ENCODE results near the gene ELN.

ELN gene

GRCh38 chr7:73985737-73986141 lies 42.2 kb upstream of the ELN start:
- no peak for DNase-seq (ENCODE audit: low read depth)
- TF ChIP-seq, protein P1, sequence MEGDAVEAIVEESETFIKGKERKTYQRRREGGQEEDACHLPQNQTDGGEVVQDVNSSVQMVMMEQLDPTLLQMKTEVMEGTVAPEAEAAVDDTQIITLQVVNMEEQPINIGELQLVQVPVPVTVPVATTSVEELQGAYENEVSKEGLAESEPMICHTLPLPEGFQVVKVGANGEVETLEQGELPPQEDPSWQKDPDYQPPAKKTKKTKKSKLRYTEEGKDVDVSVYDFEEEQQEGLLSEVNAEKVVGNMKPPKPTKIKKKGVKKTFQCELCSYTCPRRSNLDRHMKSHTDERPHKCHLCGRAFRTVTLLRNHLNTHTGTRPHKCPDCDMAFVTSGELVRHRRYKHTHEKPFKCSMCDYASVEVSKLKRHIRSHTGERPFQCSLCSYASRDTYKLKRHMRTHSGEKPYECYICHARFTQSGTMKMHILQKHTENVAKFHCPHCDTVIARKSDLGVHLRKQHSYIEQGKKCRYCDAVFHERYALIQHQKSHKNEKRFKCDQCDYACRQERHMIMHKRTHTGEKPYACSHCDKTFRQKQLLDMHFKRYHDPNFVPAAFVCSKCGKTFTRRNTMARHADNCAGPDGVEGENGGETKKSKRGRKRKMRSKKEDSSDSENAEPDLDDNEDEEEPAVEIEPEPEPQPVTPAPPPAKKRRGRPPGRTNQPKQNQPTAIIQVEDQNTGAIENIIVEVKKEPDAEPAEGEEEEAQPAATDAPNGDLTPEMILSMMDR (conservative IDR thresholded peaks at IDR 0.05; ENCODE audit: low read depth, low read length) = peak; percentile 37
- no peak overlapping the region for H3K4me3 ChIP-seq (ENCODE audit: low read length)

DNA sequence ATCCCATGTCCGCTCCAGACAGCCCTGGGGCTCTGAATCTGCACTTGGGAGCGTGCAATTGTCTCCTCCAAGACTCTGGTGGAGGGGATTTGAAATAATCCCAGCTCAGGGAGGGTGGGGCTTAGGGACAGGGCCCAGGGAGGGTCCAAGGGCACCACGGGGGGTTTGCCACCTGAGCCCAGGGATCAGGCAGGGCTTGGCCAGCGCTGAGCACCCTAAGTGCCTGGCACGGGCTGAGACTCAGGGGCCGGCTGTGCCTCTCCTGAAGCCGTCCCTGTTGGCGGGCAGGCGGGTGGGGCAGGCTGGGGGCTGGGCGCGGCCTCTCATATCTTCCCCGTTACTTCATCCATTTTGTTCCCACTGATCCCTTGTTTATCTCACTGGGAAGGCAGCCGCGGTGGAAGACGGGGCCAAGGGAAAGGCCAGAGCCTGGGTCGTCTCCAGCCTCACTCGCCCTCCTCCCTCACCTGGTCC lies 41.8 kb upstream of the ELN start:
- TF ChIP-seq, protein P1 (conservative IDR thresholded peaks at IDR 0.05; ENCODE audit: low read depth, low read length) = no peak
- no peak overlapping the region for H3K4me3 ChIP-seq (ENCODE audit: low read length)
- DNase-seq (ENCODE audit: low read depth) = peak; percentile 76

GRCh38 chr7:73987298-73987697 lies 40.7 kb upstream of the ELN start:
- no peak overlapping the region for H3K4me3 ChIP-seq (ENCODE audit: low read length)
- DNase-seq (ENCODE audit: low read depth) = no peak
- TF ChIP-seq, protein P1 (conservative IDR thresholded peaks at IDR 0.05; ENCODE audit: low read depth, low read length) = no peak

- DNase-seq (ENCODE audit: low read depth) = peak; percentile 81
- TF ChIP-seq, protein P1 (conservative IDR thresholded peaks at IDR 0.05; ENCODE audit: low read depth, low read length) = no peak
- no peak overlapping the region for H3K4me3 ChIP-seq (ENCODE audit: low read length)
These were observed 39.8 kb upstream of the ELN start for GRCh38 chr7:73988197-73988596.

- TF ChIP-seq, protein P1 (conservative IDR thresholded peaks at IDR 0.05; ENCODE audit: low read depth, low read length) = no peak
- no peak overlapping the region for H3K4me3 ChIP-seq (ENCODE audit: low read length)
- no peak for DNase-seq (ENCODE audit: low read depth)
These were observed 36.4 kb upstream of the ELN start for GRCh38 chr7:73991522-73992100.

DNA sequence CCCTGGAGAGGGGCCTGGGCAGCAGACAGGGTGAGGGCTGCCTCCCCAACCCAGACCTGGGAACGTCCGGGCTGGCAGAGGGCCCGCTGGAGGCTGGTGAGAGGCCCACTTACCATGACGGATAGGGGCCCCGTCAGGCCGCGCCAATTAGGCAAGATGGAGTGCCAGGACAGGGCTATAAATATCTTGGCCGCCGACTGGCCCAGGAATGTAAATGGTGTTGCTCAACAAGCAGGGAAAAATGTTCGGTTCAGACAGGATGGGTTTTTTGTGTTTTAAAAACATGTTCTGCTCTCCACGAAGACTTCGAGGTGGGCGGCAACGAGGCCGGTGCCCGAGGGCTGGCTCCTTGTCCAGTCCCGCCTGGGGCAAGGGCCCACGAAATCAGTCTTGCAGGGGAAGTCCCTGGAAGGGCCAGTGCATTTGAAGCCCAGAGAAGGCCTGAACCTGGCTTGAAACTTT lies 35.8 kb upstream of the ELN start:
- TF ChIP-seq, protein P1 (conservative IDR thresholded peaks at IDR 0.05; ENCODE audit: low read depth, low read length) = no peak
- H3K4me3 ChIP-seq (ENCODE audit: low read length) = no peak overlapping the region

DNA sequence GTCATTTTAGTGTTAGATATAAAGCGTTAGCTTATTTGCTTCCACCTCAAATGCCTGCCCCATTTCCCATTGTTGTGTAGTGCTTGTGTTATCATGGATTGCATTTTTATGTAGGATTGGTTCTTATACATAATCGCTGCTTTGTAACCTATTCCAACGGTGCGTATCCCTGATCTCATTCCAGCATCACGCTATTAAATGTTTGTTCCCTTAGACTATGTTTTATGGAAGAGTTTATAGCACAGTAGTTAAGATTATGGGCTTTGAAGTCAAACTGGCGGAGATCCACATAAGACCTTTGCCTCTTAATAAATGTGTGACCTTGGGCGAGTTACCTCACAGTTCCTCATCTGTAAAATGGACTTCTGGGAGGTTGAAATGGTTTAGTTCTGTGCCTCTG lies 34.0 kb upstream of the ELN start:
- TF ChIP-seq, protein P1 (conservative IDR thresholded peaks at IDR 0.05; ENCODE audit: low read depth, low read length) = no peak
- no peak overlapping the region for H3K4me3 ChIP-seq (ENCODE audit: low read length)
- no peak for DNase-seq (ENCODE audit: low read depth)

More for the DNA sequence above, 35.8 kb upstream of the ELN start:
- no peak for DNase-seq (ENCODE audit: low read depth)
